Muscle of arm (tissue), 12 donors: ENCODE results near the gene C19orf81. TPM values are rescaled to one million over a fixed set of nuclear protein-coding genes. Genes with fewer than 3 reads are reported as not detected.

Experiments
- DNase-seq: peaks from one replicate; pipeline ENCODE4 v3.0.0-alpha.2; 2013
- polyA plus RNA-seq, 12 donors: library from polyadenylated mRNA; unstranded; fragments of 120-200 nt; gene quantifications; one replicate each; pipeline ENCODE4 v1.2.1, GENCODE V29; 2013; ENCODE audit not compliant: insufficient read length in 12 of 12

The C19orf81 gene
- polyA plus RNA-seq, 12 donors = 0.85 to 2.8 (median 1.5) TPM; not detected in 2

GRCh38 chr19:50657712-50658440 is 8.6 kb downstream of the C19orf81 start:
- peak; percentile 63 for DNase-seq

- DNase-seq = peak; percentile 26
These were observed 9.4 kb downstream of the C19orf81 start for GRCh38 chr19:50658441-50659317.

DNA sequence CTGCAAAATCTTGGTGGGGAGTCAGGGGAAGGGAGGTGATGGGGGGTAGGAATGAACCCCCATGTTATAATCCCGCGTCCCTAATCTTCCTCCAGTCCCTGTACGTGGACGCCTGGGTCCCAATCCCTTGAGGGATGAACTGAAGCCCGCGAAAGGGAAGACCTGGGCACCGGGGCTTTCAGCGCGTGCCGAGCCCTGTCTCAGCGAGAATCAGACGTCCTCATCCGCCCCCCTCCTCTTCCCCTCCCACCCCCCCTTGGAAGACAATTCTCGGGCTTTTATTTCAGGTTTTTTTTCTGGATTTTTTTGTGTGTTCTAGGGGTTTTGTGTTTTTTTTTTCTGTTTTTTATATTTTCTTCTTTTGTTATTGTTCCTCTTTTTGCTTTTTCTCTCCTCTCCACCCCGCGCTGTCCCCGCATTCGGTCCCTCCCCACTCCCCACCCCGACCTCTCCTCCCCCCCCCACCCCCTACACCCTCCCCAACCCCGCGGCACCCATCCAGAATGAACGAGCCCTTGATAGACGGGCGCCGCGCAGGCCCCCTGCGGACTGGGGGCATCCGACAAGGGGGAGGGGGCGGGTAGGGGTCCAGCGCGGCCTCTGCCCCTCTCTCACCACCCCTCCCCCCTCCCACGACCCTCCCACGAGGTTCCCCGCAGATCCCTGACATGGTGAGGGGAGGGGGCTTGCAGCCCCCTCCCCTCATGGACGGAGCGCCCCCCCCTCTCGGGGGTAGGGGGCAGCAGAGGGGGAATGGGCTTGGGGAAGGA is 10.3 kb downstream of the C19orf81 start:
- DNase-seq = no peak

GRCh38 chr19:50660088-50660366 is 10.8 kb downstream of the C19orf81 start:
- DNase-seq = no peak

DNA sequence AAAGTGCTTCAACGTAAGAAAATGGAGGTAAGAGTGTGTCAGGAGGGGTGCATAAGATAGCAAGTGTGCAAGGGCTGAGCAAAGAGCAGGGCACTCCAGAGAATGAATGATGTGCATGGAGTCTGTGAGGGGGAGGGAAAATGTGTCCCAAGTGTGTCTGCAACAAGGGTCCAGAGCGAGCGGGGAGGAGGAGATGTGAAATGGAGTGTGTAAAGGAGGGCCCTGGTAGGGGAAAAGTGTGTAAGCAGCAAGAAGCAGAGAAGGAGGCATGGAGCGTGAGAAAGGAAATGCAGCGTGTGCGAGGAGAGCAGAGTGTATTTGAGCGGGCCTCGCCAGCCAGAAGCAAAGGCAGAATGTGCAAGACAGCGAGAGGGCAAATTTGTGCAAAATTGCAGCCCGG is 11.8 kb downstream of the C19orf81 start:
- DNase-seq = no peak

DNA sequence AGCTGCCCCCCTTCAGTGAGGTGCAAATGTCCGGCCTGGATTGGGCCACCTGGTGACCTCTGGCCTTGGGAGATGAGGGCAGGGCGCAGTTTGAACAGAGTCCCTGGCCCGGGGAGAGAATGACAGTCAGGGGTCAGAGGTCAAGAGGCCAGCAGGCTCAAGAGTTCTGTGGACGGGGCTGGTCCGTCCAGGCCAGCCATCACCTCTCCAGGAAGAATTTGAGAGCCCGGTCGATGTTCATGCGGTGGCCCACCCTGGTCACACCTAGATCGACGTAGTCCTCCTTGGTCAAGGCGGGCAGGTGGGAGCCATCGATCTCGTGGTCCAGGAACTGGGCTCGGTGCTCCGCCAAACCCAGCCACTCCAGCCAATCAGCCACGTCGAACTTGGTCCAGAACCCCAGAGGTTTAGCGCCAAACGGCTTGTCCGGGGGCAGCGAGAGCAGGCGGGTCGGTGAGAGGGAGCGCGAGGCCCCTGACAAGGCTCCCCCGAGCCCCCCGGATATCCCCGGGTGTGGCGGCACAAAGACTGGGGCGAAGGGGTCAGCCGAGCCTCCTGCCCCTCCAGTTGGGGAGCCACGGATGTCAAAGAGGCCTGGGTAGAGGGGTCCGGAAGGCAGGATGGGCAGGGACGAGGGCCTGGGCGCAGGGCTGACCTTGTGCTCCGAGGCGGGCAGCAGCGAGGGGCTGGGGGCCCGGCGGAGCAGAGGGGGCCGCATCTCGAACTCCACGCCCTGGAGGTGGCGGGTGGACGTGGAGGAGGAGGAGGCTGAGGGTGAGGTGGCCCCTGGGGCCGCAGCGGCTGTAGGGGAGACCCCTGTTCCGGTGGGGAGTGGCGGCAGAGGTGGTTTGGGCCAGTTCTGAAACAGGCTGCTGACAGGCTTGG is 12.8 kb downstream of the C19orf81 start:
- DNase-seq = no peak

DNA sequence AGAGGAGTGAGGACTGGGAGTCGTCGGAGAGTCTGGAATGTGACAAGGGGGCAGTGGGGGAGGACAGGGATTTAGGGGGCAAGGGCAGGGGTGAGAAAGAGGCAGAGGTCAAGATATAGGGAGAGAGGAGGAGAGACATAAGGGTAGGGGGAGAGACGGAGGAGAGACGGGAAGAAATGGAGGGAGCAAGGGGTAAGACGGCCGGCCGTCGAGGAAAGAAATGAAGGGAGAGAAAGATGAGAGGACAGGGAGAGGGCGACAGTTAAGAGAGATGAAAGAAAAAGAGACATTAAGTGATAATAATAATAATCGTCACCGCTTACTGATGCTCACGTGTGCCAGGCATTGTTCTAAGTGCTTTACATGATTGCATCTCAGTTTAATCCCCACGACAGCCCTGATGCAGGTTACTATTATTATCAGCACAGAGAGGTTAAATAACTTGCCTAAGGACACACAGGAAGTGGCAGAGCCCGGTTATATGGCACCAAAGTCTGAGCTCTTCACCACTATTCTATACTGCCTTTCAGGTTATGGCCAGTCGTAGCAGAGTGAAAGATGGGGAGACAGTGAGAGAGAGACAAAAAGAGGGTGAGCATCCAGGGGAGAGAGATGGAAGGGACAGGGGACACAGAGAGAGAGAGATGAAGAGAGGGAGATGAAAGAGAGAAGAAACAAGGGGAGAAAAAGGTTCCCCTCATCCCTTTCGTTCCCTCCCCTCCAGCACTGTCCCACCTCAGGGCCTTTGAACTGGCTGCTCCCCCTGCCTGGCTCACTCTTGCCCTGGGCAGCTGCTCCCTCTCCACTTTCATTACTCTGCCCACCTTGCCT is 13.6 kb downstream of the C19orf81 start:
- no peak for DNase-seq

GRCh38 chr19:50663482-50663790 is 14.2 kb downstream of the C19orf81 start:
- no peak for DNase-seq

DNA sequence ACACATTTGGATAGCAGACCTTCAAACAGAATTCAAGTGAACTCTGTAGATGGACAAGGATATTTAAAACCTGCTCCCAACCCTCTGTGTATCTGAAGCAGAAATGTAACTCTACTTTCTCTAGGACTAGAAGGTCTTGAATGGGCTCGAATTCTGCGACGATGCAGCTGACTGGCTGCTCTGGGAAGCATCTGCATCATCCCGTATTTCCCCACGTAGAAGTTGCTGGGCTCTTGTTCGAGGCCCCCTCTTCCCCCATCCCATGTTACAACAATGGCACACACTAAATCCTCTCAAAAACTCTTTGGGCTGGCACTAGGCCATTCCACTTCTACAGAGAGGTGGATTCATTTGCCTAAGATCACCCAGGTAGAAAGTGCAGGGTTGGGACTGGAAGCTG is 15.0 kb downstream of the C19orf81 start:
- DNase-seq = no peak

GRCh38 chr19:50666346-50667176 is 17.3 kb downstream of the C19orf81 start:
- DNase-seq = no peak

DNA sequence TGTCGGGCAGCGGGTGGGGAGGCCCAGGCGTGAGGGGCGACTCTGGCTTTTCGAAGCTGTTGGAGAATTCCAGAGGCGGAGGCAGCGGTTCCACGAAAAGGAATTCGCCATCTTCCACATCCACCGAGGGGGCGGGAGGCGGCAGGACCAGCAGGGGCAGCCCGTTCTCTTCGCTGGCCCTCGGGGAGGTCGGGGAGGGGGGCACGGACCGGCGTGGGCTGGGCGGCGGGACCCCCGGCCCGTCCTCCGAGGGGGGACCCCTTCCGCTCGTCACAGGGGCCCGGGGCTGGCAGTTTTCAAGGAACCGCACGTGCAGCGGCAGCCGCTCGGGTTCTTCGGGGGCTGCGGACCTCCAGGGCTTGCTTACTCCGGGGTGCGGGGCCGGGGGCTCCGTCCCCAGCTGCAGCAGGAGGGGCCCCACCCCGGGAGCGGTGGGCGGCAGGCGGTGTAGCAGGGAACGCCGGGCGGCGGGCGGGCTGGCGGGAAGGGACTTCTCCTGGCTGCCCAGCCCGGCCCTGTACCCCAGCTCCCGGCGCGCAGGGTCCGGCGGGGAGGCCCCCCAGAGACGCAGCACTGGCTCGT is 18.0 kb downstream of the C19orf81 start:
- no peak for DNase-seq

GRCh38 chr19:50667759-50668231 is 18.6 kb downstream of the C19orf81 start:
- no peak for DNase-seq

- no peak for DNase-seq
These were observed 19.2 kb downstream of the C19orf81 start for GRCh38 chr19:50668416-50668815.

- DNase-seq = no peak
These were observed 19.6 kb downstream of the C19orf81 start for GRCh38 chr19:50668879-50669278.

DNA sequence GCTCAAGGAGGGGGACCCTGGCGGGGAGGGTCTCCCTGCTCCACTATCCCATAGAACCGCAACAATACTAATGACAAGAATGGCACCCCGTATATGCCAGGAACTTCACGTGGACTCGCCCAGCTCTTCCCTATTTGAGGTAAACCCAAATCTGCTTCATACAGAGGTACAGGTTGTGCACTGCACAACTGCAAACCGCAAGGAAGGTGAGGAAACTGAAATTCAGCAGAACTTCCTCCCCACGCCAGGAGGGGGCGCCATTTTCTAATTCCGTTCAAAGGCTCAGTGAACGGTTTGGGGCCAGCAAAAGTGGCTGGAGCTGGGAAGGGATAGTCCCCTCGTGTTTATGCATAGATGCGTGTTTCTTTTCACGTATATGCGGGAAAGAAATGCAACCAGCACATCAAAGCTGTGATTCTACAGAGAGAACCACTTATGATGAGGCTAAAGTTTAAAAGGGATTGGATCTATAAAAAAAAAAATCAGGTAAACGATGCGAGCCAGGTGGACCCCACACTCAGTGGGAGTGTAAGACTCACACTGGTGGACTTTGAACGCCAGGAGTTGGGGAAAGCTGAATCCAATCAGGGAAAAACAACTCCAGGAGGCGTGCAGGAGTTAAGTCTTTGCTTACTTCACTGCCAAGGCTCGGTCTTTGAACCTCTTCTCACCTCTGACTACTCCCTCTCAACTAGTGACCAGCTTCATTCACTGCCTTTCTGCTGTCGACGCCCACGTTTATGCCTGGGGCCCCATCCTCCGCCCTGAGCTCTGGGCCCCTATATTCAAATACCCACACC is 20.3 kb downstream of the C19orf81 start:
- DNase-seq = peak; percentile 17

GRCh38 chr19:50670102-50670380 is 20.8 kb downstream of the C19orf81 start:
- no peak for DNase-seq

DNA sequence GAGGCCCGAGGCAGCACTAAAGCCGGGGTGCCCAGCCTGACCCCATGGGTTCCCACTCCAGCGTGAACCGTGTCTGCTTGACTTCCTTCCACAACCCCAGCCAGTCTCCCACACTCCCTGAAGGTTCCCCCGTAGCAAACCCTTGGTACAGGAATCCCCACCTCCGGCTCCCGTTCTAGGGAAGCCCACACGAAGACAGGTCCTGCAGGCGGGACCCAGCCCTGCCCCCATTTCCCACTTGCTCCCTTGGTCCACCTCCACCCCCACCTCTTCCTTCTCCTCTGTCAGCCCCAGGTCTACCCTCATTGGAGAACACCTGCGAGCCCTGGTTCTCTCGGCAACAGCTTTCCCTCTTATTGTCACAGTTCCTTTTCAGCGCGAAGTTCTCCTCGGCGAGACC is 23.9 kb downstream of the C19orf81 start:
- DNase-seq = no peak

DNA sequence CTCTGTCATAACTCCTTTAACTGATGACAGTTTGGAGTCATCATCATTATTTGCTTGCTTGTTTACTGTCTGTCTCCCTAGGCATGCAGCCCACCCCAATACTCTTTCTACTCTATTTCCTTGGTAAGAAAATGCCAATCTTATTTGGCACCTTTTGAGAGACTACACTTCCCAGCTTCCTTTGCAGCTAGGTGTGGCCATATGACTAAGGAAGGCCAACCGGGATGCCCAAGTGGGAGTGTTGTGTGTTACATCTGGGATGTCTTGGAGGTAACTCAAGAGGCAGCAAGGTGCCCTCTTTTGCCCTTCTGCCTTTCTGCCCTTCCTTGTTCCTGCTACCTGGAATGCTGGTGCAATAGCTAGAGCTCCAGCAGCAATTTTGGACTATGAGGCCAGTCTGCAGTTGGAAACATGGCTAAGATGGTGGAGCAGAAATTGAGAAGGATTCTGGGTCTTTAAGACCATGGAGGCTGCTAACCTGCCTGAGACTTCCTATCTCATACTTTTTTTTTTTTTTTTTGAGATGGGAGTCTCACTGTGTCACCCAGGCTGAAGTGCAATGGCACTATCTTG is 27.5 kb downstream of the C19orf81 start:
- DNase-seq = no peak
